ENCODE data around the gene TAAR1. TPM values are rescaled to one million over a fixed set of nuclear protein-coding genes. Genes with fewer than 3 reads are reported as not detected.

TAAR1 gene
- total RNA-seq, 4 donors from 2014 or later = not detected

- TF ChIP-seq CTCF (IDR thresholded peaks at IDR 0.05; ENCODE audit: low read depth) = no peak
Observed at GRCh38 chr6:132651062-132651461, 7.9 kb downstream of the TAAR1 start.

GRCh38 chr6:132650429-132650828 is 8.6 kb downstream of the TAAR1 start:
- TF ChIP-seq CTCF (IDR thresholded peaks at IDR 0.05; ENCODE audit: low read depth) = no peak

GRCh38 chr6:132648828-132649227 is 10.2 kb downstream of the TAAR1 start:
- TF ChIP-seq CTCF (IDR thresholded peaks at IDR 0.05; ENCODE audit: low read depth) = no peak

- TF ChIP-seq CTCF (IDR thresholded peaks at IDR 0.05; ENCODE audit: low read depth) = no peak
Observed at GRCh38 chr6:132648356-132648755, 10.6 kb downstream of the TAAR1 start.

GRCh38 chr6:132643547-132643946 is 15.4 kb downstream of the TAAR1 start:
- TF ChIP-seq CTCF (IDR thresholded peaks at IDR 0.05; ENCODE audit: low read depth) = no peak

- TF ChIP-seq CTCF (IDR thresholded peaks at IDR 0.05; ENCODE audit: low read depth) = no peak
Observed at GRCh38 chr6:132634796-132635195, 24.2 kb downstream of the TAAR1 start.

GRCh38 chr6:132633362-132633761 is 25.6 kb downstream of the TAAR1 start:
- no peak for TF ChIP-seq CTCF (IDR thresholded peaks at IDR 0.05; ENCODE audit: low read depth)

All from subcutaneous adipose tissue (tissue), 4 donors.